HG03159 (cell line): ENCODE measurements around the gene PJVK.
"Not testable (repeated sequence)": the region's sequence is repeated elsewhere in the genome, so short reads cannot be mapped to it uniquely, and the experiment has no call there.

Experiments
- ATAC-seq: cut with Tn5 transposase; IDR thresholded peaks from one replicate; pipeline ENCODE4 v1.9.1; 2021; ENCODE audit warnings: mild to moderate bottlenecking, moderate library complexity; ENCODE audit not compliant: unreplicated experiment

Gene PJVK

DNA sequence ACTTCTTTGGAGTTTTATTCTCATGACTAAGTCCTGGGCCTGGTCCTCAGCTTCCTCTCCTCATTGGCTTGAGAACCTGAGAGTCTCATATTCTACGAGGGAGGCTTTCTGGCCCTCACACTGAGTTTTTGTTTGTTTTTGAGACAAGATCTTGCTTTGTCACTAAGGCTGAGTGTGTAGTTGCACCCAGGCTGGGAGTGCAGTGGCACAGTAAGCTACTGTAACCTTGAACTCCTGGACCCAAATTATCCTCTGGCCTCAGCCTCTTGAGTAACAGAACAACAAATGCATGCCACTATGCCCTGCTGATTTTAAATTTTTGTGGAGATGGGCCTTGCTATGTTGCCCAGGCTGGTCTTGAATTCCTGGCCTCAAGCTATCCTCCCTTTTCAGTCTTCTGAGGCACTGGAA lies 22.8 kb upstream of the PJVK start:
- ATAC-seq, result no peak

DNA sequence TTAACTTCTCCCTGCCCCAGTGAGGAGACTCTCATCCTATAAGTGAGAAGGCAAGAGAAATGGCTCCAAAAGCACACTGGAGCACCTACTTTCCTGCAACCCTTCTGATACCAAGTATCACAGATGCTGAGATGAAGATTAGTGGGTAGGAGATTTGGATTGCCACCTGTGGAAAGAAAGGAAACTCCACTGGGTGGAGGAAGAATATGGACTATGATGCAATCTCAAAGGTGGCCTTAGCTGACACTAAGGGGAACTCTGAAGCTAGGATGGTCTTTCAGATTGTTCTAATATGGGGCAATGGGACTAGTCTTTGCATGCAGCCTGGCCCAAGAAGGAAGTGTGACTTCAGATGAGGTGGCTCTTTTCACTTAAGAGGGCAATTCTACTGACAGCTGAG lies 21.8 kb upstream of the PJVK start:
- ATAC-seq, result no peak

DNA sequence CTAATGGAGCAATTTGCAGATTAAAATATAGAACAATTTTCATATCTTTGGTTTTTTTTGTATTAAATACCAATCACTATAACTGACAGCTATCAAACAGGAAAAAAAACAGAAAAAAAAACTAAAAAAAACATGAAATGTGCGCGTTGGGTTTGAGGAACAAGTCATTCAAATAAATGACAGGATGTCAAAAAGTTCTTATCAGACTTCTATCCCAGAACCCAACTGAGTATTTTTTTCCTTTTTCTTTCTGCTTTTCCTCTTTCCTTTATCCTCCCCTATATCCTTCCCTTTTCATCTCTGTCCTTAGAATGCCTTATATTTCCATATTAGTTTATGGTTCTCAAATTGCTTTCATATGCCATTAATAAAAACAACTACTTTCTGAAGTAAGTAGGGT lies 14.5 kb upstream of the PJVK start:
- ATAC-seq, result no peak

DNA sequence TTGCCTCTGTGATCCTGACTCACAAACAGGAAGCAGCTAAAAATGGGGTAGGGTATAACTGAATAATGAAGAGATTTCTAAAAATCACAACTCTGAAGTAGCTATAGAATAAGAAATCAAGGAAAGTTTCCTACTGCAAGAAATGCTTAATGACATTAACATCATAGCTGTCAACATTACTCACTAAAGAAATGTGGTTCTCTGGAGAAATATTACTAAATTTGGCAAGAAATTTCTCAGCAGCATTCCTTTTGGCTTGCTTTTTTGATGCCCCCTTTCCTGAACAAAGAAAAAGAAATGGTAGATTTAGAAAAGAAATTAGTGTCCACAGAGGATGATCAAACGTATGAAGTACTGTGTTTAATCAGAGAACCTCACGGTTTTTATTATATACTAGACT lies 9.8 kb upstream of the PJVK start:
- no peak for ATAC-seq

DNA sequence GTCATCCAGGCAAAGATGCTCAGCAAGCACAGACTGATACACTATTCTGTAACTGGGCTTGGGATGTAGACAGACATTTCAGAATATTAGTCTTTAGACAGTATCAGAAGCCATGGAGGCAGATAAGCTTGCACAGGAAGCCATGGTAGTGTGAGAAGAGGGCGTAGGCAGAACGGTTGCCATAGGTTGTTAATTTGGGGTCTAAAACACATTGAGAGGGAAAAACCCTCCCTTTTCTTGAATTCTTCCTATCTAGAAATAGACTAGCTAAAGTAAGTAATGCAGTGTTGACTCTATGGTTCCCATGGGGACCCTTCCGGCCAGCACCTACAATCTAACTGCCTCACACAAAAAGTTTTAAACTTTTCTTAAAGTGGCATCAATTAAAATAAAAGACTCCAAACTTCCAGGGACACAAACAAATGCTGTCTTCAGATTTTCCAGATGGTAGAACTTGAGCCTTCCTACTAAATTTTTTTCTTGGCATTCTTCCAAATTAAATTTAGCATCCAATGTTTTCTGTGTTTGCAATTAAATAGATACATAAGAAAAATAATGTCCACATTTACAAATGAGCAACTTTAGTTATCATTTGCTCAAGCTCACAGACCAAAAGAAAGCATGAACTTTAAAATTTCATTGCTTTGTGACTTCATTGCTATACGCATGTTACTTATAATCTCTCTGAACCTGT lies 2.1 kb upstream of the PJVK start:
- no peak for ATAC-seq

DNA sequence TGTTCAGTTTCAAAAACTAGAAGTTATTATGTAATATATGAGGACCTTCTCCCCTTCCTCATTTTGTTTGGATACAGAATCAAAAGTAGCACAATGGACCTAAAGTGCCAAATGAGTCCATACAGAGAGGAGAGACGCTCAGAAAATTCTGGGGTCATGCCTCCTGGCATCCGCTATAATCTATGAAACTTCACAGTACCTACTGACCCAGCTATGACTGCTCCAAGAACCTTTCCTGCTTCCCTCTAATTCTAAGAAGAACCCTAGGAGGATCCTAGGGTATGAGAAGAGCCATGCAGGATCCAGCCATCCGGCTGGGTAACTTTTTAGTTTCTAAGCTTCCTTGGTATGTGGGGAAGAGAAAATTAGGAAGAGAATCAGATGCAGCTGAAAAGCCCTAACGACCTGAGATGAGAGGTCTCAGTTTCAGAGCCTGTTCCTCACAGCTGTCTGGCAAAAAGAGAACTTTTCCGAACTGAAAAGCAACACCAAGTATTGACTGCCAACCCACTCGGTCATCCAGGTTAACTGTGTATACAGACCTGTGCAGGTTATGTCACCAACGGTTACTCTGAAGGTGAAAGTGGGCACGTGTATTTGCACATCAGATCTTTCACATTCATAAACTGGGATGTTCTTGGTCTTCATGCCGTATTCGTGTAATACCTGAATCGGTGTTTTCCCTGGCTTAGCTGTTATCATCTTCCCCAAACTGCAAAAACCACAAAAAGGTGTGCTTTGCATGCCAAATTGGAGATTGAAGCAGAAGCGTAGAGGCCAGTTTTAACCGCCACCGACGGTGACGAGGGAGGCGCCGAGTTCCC lies 1.3 kb upstream of the PJVK start:
- peak; percentile 7 for ATAC-seq

DNA sequence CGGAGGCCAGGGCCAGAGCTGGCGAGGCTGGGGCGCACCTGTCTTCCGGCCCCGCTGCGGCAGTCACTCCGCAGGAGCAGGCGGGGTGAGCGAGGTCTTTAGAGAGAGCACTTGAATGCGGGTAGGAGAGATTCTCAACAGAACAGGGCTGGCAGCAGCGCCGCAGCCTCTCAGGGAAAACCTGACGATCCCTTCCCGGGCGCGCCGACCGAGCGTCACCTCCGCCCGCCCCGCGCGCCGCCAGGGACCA lies 729 bp upstream of the PJVK start:
- peak; percentile 59 for ATAC-seq

DNA sequence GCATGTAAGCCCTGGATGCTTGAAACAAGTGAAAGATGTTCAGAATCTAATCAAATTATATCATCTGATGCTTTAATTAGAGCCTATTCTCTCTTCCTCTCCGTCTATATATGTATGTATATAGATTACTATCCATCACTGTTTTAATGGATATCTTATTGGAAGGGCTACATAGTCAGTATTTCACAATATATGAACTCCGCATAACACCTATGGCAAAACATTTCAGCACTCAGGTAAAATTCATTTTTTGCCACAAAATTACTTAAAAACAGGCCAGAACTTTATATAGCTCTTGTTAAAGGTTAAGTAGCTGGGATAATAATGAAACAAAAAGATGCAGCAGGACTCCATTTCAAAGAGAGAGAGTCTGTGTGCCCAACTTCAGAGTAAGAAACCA lies 1.2 kb downstream of the PJVK start:
- no peak for ATAC-seq

DNA sequence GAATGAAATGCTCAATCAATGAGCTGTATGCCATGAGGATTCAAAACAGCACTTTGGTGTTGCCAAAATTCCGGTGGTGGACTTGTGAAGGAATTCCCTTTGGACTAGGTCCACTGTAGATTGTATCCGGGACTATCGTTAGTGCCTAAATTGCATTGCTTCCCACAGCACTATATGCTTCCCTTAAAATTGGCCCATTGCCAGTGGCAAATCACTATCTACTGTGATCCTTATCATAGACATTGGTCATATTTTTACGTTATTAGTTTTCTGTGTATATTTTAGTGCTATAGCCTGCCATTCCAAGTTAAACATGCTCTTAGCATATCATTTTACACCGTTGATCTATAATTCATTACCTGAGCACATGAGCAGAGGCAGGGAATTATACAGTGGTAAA lies 1.7 kb downstream of the PJVK start:
- ATAC-seq, result no peak

DNA sequence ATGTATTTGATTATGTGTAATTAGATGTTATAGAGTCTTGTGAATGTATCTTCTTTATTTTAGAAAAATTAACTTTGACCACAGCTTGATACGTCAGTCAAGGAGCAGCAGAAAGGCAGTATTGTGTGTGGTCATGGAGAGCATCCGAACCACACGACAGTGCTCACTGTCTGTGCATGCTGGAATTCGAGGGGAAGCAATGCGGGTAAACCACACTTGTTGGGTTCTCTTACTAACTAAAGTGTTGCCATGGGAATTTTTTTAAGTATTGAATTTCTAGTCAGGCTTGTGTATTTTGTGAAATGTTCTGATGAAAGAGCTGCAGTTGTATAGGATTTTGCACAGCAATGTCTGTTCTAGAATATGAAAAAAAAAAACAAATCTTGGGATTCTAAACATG lies 4.8 kb downstream of the PJVK start:
- ATAC-seq, result no peak

DNA sequence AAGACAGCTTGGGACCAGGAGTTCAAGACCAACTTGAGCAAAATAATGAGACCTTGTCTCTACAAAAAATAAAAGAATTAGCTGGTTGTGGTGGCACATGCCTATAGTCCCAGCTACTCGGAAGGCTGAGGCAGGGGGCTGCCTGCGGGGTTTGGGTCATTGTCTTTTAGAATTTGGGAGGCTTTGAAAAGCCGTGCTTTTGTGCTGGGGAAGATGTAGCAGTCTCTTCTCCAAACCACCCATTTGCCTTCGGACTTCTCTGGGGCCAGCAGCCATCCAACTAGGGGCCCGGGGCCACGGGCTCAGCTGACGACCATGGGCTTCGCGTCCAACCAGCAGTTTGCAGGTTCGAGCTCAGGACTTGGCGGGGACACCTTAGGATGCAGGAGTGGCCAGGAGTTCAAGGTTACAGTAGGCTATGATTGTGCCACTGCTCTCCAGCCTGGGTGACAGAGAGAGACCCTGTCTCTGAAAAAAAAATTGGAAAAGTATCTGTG lies 6.3 kb downstream of the PJVK start:
- no peak for ATAC-seq

DNA sequence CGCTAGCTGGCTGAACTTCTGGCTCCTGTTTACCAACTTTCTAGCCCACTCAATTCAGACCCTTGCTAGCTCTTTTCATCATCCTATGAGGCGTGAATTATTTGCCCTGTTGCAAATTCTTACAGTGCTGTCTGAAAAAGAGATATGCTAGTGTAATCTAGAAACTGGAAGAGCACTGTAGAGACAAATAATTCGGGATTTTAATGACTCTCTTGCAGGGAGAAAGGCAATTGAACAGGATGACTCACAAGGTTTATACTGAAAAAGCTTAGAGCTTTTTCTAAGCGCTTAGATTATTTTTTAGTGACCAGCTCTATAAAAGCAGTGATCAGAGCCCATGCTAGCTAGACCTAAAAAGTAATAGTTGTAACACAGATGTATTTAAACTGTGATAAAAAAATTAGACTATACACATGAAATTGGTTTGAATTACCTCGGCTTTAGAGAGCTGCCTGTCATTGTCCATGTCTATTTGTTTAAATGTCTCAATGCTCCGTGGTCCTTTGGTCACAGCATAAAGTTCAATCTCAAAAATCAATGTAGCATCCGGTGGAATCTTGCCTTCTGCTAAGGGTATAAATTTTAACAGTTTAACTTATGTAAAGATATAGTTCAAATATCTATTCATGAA lies 18.2 kb downstream of the PJVK start:
- no peak for ATAC-seq

DNA sequence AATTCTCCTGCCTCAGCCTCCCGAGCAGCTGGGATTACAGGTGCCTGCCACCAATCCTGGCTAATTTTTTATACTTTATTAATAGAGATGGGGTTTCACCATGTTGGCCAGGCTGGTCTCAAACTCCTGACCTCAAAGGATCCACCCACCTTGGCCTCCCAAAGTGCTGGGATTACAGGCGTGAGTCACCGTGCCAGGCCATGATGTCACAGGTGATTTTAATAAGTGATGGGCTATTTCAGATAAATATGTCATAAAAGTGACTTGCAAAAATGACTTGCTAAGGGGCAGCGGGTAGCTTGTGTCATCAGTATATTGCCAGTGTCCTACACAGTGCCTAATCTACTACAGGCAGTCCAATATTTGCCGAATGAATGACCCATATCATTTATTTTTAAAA lies 20.1 kb downstream of the PJVK start:
- ATAC-seq, result not testable (repeated sequence)

DNA sequence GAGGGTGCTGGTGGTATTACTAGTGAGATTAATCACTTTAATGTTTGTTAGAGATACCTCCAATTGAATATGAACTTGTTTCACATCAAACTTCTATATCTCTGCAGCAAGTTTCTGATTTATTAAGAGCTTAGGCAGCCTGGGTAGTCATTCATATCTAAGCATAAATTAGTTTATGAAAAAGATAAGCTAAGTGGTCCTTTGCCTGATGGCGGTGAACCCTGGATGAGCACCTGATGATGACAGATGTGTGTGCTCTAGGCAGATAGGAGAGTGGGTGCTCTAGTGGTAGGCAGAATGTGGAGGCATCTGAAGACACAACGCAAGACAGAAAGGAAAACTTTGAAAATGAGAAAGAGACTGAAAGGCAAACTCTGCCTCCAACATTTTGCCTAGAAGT lies 22.2 kb downstream of the PJVK start:
- no peak for ATAC-seq

DNA sequence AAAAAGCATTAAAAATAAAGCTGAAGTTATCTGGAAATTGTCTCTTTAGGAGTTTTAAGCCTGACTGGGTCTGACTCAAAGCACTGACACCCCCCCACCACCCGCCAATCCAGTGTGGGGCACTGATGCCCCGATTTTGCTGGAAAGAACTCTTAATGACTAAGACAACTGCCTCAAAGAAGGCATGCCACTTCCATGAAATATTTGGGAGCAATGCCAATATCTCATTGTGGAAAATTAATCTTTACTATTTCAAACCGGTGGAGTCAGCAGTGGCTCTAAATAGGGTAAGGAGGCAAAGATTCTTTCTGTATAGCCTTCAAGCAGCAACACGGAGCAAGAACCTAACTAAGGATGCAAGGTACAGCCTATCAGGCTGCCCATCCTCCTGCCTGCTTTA lies 22.8 kb downstream of the PJVK start:
- no peak for ATAC-seq

DNA sequence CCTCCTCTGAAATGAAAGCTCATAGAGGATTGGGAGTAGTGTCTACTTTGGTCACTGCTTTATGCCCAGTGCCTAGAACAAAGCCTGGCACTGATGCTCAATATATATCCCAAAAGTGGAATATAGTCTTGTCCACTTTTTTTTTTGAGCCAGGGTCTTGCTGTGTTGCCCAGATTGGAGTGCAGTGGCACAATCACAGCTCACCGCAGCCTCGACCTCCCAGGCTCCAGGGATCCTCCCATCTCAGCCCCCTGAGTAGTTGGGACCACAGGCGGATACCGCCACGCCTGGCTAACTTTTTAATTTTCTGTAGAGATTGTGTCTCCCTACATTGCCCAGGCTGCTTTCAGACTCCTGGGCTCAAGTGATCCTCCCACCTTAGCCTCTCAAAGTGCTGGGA lies 23.4 kb downstream of the PJVK start:
- no peak for ATAC-seq

DNA sequence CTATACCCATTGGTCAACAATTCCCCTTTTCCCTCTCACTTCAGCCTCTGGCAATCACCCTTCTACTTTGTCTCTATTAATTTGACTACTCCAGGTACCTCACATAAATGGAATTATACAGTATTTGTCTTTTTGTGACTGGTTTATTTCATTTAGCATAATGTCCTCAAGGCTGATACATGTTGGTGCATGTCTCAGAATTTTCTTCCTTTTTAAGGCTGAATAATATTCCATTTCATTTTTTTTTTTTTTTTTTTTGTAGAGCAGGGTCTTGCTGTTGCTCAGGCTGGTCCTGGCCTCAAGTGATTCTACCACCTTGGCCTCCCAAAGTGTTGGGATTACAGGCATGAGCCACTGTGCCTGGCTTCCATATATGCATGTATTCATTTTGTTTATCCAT lies 25.3 kb downstream of the PJVK start:
- ATAC-seq, result no peak

DNA sequence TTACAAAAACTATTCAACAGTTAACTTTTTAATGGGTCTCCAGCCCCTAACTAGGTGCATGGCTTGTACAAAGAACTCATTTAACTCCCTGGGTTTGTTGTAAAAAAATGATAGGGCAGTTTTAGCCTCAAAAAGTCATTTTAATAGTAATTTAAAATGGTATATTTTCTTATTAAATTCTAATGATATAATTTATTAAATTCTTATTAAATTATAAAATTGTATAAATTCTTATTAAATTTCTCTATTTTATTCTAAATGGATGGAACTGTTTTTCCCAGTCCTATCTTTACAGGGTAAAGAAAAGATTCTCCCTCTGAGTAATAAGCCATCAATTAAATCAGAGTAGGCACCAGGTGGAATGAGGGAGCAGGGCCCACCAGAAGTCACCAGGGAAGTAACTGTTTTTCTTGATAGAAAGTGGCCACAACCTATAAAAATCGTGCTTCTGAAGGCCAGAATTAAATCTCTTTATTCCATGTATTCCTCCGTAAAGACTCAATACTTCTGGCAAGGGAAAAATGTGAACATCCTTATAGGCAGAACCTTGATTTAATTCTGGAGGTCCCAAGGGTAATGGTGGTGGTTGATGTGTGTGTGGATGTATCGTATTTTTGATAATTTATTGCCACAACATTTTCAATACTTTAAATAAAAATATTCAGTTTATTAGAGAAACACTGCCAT lies 26.4 kb downstream of the PJVK start:
- no peak for ATAC-seq

DNA sequence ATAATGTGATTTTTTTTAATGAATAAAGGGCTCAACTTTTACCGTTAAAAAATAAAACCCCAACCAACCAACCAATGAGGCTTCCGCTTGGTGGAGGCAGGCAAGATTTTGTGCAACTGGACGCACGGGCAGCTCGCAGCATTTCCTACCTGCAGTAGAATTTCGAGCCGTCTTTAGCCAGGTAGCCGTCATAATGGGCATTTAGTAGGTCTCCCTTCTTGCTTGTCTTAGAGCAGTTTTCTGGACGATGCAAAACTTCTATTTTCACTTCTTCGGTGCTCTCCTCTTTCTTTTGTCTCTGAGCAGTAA lies 26.9 kb downstream of the PJVK start:
- no peak for ATAC-seq

DNA sequence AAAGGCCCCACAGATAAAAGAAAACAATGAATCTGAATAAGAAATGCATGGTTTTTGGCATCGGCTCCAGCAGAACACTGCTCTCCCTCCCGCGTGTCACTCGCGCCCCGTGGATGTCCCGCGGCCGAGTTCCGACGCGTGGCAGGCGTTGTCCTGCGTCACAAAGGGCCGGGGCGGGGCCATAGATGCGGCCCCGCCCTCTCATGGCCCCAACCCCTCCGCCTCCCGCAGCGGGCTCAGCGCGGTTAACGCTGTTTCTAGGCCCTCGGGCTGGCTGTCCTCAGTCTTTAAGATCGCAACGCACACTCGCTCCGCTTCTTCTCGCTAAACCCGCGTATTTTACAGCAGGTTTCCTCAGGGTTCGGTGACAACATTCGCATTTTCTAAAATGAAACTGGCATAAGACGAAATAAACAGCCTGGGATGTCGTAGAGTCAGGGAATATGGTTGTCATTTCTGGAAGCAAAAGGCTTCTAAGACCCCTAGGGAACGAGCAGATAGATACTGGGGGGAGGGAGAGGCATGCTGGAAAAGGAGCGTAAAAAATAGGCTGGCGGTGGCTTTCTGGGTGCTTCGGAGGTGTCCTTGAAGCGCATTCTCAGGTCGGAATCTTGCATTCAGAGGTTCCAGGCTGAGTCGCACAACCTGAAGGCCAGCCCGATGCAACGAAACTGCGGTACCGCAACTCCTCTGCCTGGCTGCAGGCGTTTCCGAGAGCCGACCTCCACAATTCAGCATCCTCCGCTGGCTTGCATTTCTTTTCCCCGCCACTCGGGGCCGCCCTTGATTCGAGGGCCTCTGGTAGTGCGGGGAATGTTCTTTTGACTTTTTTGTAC lies 27.5 kb downstream of the PJVK start, which contains the start of gene FKBP7:
TSS of gene FKBP7 (minus strand) at position 162 of the 836 bp plus-strand sequence. CDS start at position 61, 101 bp downstream.
- peak; percentile 50 for ATAC-seq

DNA sequence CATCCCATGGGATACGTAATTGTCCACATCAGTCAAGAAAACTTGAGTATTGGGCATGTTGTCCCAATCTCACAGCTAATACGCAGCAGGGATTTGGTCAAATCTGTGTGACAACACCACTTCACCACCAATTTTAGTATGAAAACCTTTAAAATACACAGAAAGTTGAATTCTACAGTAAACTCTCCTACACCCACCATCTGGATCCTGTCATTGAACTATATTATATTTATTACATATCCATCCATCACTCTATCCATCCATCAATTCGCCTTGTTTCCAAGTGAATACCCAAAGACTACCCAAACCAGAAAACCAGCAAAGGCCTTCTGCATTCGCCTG lies 28.1 kb downstream of the PJVK start:
- ATAC-seq, result no peak
